Hepatocyte (in vitro differentiated cells): ENCODE data around the gene FHOD3.

Experiments used
- CTCF ChIP-seq: fragments of 200-600 bp; sonication (generic); IDR thresholded peaks from 2 replicates; pipeline ENCODE4 v1.5.1; 2016; ENCODE audit warnings: antibody characterized with exemption, mild to moderate bottlenecking; ENCODE audit not compliant: poor library complexity
- EZH2 ChIP-seq: fragments of 200-600 bp; sonication (generic); IDR thresholded peaks from 2 replicates; pipeline ENCODE4 v1.6.1; 2016; ENCODE audit warnings: antibody characterized with exemption, mild to moderate bottlenecking, borderline replicate concordance

- no peak for TF ChIP-seq CTCF
- TF ChIP-seq EZH2: no peak
Observed at GRCh38 chr18:36640021-36640952, 342.8 kb downstream of the FHOD3 start.
